Calu3 (cell line): ENCODE data around the gene ITIH3. TPM values are rescaled to one million over a fixed set of nuclear protein-coding genes. Genes with fewer than 3 reads are reported as not detected.

Experiments used
- BruUV-seq: library from RNA; stranded (reverse); fragments of 400-500 nt; replicated peaks from 2 replicates; lab custom pipeline; 2021; lab: Mats Ljungman, UMichigan
- CTCF ChIA-PET: fragments of 300-600 bp; sonication (Branson Sonifier 250); formaldehyde crosslinking; loops from one replicate; lab custom pipeline; 2022; ENCODE audit warnings: antibody characterized with exemption; lab: Charles Lee
- DNase-seq: peaks from one replicate; pipeline ENCODE4 v3.0.0; 2022
- H3K27ac Mint-ChIP-seq: one replicate; pipeline ENCODE4 v1.8.0; 2022; ENCODE audit warnings: mixed read lengths; ENCODE audit not compliant: unreplicated experiment
- H3K27me3 Mint-ChIP-seq: one replicate; pipeline ENCODE4 v1.8.0; 2022; ENCODE audit warnings: mixed read lengths; ENCODE audit not compliant: unreplicated experiment
- H3K36me3 Mint-ChIP-seq: one replicate; pipeline ENCODE4 v1.8.0; 2022; ENCODE audit warnings: mild to moderate bottlenecking, moderate library complexity, mixed read lengths; ENCODE audit not compliant: insufficient read depth, unreplicated experiment
- H3K4me1 Mint-ChIP-seq: one replicate; pipeline ENCODE4 v1.8.0; 2022; ENCODE audit warnings: mild to moderate bottlenecking, low read depth, mixed read lengths; ENCODE audit not compliant: unreplicated experiment
- H3K4me3 Mint-ChIP-seq: one replicate; pipeline ENCODE4 v1.8.0; 2022; ENCODE audit warnings: mild to moderate bottlenecking, low read depth, moderate library complexity, mixed read lengths; ENCODE audit not compliant: unreplicated experiment
- H3K9me3 Mint-ChIP-seq: one replicate; pipeline ENCODE4 v1.8.0; 2022; ENCODE audit warnings: low read depth, mixed read lengths; ENCODE audit not compliant: unreplicated experiment
- intact Hi-C: fragments of 100-400 bp; cut with micrococcal nuclease; formaldehyde crosslinking; loops from one replicate; pipeline ENCODE4 v1.10.0; 2022; ENCODE audit not compliant: unreplicated experiment
- total RNA-seq: library from RNA; stranded (reverse); gene quantifications from 2 replicates; pipeline ENCODE4 v1.2.3, GENCODE V29; 2022
- TF ChIP-seq, protein P1 (sequence below): fragments of 200-600 bp; IDR thresholded peaks from one replicate; pipeline ENCODE4 v1.8.0; 2022; ENCODE audit warnings: antibody characterized with exemption; ENCODE audit not compliant: unreplicated experiment

Gene ITIH3
- total RNA-seq, 1 experiment from 2014 or later, result not detected

DNA sequence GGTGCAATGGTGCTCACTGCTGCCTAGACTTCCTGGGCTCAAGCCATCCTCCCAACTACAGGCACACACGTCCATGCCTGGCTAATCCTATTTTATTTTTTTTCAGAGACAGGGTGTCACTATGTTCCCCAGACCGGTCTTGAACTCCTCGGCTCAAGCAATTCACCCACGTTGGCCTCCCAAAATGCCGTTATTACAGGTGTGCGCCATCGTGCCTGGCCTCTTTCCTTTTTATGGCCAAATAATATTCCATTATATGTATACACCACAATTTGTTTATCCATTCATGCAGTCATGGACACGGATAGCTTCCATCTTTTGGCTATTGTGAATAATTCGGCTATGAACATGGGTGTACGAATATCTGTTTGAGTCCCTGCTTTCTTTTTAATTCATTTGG is 22.9 kb upstream of the ITIH3 start:
- no peak for DNase-seq
- peak overlapping the region; percentile 88 for H3K27ac Mint-ChIP-seq
- TF ChIP-seq, protein P1, sequence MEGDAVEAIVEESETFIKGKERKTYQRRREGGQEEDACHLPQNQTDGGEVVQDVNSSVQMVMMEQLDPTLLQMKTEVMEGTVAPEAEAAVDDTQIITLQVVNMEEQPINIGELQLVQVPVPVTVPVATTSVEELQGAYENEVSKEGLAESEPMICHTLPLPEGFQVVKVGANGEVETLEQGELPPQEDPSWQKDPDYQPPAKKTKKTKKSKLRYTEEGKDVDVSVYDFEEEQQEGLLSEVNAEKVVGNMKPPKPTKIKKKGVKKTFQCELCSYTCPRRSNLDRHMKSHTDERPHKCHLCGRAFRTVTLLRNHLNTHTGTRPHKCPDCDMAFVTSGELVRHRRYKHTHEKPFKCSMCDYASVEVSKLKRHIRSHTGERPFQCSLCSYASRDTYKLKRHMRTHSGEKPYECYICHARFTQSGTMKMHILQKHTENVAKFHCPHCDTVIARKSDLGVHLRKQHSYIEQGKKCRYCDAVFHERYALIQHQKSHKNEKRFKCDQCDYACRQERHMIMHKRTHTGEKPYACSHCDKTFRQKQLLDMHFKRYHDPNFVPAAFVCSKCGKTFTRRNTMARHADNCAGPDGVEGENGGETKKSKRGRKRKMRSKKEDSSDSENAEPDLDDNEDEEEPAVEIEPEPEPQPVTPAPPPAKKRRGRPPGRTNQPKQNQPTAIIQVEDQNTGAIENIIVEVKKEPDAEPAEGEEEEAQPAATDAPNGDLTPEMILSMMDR, result no peak
- CTCF ChIA-PET, result interaction anchor here (1.2 kb wide), 1 partner anchor 21 kb away, joined by 4 read pairs; no protein-coding TSS in a partner anchor
- intact Hi-C loops, result no loop called here
- H3K9me3 Mint-ChIP-seq, result no peaks in the 10 kb centered on the region
- peaks cover 22% of the 10 kb centered on the region for H3K36me3 Mint-ChIP-seq
- peaks cover 41% of the 10 kb centered on the region for H3K4me1 Mint-ChIP-seq
- H3K27me3 Mint-ChIP-seq, result no peaks in the 10 kb centered on the region
- no TSS peak for BruUV-seq
- H3K4me3 Mint-ChIP-seq, result peak overlapping the region; percentile 84

GRCh38 chr3:52773361-52774065 is 21.1 kb upstream of the ITIH3 start:
- CTCF ChIA-PET, result no interaction called here
- TF ChIP-seq, protein P1, result no peak
- BruUV-seq, result no TSS peak
- Mint-ChIP-seq H3K36me3 (peaks cover 22% of the 10 kb centered on the region), H3K4me3 (no peak overlapping the region), H3K9me3 (no peaks in the 10 kb centered on the region), H3K27ac (no peak overlapping the region), H3K27me3 (no peaks in the 10 kb centered on the region), H3K4me1 (peaks cover 58% of the 10 kb centered on the region)
- no peak for DNase-seq
- intact Hi-C loops, result no loop called here

DNA sequence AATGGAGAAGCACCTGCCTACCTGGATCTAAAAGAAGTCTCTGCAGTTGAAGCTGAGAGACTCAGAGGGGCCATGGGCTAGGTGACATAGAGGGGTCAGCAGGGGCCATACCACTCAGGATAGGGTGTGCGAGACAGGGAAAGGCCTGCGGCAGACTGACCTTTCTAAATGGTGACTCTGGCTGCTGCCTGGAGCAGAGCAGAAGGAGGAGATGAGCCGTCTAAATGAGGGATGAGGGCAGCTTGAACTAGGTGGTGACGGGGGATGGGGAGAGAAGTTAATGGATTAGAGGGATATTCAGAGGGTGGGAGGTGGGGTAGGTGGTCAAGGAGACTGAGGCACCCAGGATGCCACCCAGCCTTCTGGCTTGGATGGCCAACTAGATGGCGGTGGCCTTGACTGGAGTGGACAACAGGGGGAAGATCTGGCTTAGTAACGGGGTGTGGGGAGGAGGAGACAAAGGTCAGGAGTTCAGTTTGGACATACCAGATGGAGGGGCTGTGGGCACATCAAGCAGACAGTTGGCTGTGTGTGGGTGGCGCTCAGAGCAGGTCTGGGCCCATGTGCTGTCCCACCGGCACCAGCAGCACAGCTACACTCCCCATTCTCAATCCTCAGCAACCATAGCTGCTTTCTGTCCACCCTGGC is 20.4 kb upstream of the ITIH3 start:
- CTCF ChIA-PET, result no interaction called here
- TF ChIP-seq, protein P1, result no peak
- BruUV-seq, result no TSS peak
- Mint-ChIP-seq H3K9me3 (no peaks in the 10 kb centered on the region), H3K36me3 (peaks cover 21% of the 10 kb centered on the region), H3K27me3 (no peaks in the 10 kb centered on the region), H3K4me3 (no peak overlapping the region), H3K27ac (no peak overlapping the region), H3K4me1 (peaks cover 57% of the 10 kb centered on the region)
- DNase-seq, result no peak
- intact Hi-C loops, result no loop called here

GRCh38 chr3:52774901-52775864 is 19.4 kb upstream of the ITIH3 start:
- Mint-ChIP-seq H3K4me1 (peaks cover 48% of the 10 kb centered on the region), H3K27me3 (no peaks in the 10 kb centered on the region), H3K9me3 (no peaks in the 10 kb centered on the region), H3K36me3 (peaks cover 11% of the 10 kb centered on the region), H3K27ac (no peak overlapping the region), H3K4me3 (no peak overlapping the region)
- CTCF ChIA-PET, result no interaction called here
- peak; percentile 72 for DNase-seq
- BruUV-seq, result no TSS peak
- TF ChIP-seq, protein P1, result no peak
- intact Hi-C loops, result no loop called here
